ENCODE data around the gene COL15A1. TPM values are rescaled to one million over a fixed set of nuclear protein-coding genes. Genes with fewer than 3 reads are reported as not detected.

The COL15A1 gene
- polyA plus RNA-seq, 4 donors, result 25.2 to 85.4 (median 33.0) TPM

- no peak for DNase-seq (ENCODE audit: low read depth in 4 of 4, low spot score in 3 of 4)
Measured at GRCh38 chr9:98915599-98915998, 28.1 kb upstream of the COL15A1 start.

GRCh38 chr9:98916660-98917059, 27.0 kb upstream of the COL15A1 start:
- DNase-seq (ENCODE audit: low read depth in 4 of 4, low spot score in 3 of 4), result peak in 3 of 4 donors; percentile 31 to 47 (median 44)

DNA sequence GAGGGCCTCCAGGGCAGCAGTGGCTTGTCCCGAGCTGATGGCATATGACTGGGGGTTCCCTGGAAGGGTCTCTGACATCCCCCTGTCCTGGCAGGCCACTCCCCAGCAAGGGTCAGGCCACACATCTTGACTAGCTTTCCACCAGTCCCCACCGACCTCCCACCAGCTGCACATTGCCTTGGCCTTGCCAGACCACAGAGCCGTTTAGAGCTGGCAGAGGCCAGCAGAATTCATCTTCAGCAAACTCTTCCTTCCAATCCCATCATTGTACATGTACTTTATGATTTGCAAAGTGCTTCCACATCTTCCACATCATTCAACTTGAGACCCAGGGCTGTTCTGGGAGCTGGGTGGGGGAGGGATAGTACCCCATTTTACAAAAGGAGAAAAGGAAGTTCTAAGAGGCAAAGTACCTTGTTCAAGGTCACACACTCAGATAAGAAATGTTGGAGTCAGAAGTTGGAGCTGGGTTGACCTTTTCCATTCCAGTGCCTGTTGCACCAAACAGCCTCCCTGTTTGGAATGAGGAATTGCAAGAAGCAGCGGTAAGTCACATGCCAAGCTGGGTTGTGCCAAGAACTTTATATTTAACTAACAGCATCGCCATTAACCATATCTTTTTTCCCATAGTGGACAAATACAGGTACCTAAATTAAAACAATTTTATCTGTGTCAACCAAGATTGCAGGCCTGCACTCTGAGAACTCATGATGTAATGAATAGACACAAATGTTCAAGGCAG, 25.8 kb upstream of the COL15A1 start:
- no peak for DNase-seq (ENCODE audit: low read depth in 4 of 4, low spot score in 3 of 4)

- no peak for DNase-seq (ENCODE audit: low read depth in 4 of 4, low spot score in 3 of 4)
Measured at GRCh38 chr9:98921732-98922131, 22.0 kb upstream of the COL15A1 start.

GRCh38 chr9:98922721-98923435, 20.8 kb upstream of the COL15A1 start:
- DNase-seq (ENCODE audit: low read depth in 4 of 4, low spot score in 3 of 4), result no peak

DNA sequence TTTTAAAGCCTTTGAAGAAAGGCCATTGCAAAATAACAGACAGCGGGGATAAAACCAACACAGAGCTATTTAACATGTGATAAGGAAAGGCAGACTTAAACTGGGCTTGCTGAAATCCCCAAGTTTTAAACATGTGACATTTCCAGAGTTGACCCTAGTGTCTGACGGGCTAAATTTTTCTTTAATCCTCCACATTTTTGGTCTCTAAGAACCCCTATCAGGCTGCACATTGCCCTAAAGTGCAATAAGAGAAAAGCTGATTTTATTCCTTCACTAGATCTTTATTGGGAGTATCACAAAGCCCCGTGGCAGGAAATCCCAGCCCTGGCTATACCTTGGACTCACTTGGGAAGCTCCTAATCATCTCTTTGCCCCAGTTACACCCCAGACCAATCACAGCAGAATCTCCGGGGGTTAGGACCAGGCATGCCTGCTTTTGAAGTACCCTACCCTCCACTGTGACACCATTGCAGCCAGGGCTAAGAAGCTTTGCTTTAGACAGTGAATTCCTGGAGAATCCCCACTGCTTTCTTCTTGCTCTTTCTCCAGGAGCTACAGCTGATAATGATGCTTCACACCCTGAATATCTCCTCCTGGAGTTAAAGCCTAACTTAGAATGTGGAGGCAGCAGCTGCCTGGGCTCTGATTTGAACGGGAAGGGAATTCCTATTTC, 20.1 kb upstream of the COL15A1 start:
- DNase-seq (ENCODE audit: low read depth in 4 of 4, low spot score in 3 of 4), result no peak

GRCh38 chr9:98924946-98925820, 18.5 kb upstream of the COL15A1 start:
- no peak for DNase-seq (ENCODE audit: low read depth in 4 of 4, low spot score in 3 of 4)

GRCh38 chr9:98925956-98926355, 17.8 kb upstream of the COL15A1 start:
- no peak for DNase-seq (ENCODE audit: low read depth in 4 of 4, low spot score in 3 of 4)

GRCh38 chr9:98927724-98928123, 16.0 kb upstream of the COL15A1 start:
- DNase-seq (ENCODE audit: low read depth in 4 of 4, low spot score in 3 of 4), result no peak

DNA sequence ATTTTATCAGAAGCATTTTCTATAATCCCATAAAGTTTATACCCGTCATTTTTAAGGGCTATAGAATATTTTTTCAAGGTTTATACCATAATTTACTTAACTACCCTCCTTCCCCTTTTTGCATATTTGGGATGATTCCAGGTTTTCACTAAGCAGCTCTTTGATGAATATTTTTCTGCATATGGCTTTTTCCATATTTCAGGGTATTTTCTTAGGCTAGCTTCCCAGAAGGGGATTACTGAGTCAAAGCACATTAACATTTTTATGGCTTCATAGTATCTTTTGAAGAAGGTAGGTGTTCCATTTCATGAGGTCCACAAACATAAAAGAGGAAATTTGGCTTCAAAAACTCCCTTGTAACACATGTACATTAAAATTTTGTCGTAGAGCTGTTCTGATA, 14.6 kb upstream of the COL15A1 start:
- no peak for DNase-seq (ENCODE audit: low read depth in 4 of 4, low spot score in 3 of 4)

DNA sequence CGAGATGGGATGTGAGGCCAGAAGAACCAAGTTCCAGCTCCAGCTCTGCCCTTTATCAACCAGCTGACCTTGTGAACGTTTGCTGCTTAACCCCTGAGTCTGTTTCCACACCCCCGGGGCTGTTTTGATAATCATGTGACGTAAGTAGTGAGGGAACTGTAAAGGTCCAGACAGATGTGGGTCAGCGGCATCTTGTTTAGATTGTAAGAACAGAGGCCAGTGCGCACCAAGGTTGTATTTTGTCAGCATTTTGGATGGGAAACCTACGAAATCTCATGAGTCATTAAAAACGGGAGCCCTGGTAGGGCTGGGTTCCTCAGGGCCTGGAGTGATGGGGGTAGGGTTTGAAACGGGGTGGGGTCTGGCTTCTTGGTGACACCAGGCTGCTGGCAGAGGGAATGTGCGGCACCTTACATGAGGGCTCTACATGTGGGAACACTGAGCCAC, 13.8 kb upstream of the COL15A1 start:
- no peak for DNase-seq (ENCODE audit: low read depth in 4 of 4, low spot score in 3 of 4)

- no peak for DNase-seq (ENCODE audit: low read depth in 4 of 4, low spot score in 3 of 4)
Measured at GRCh38 chr9:98930792-98931191, 12.9 kb upstream of the COL15A1 start.

- no peak for DNase-seq (ENCODE audit: low read depth in 4 of 4, low spot score in 3 of 4)
Measured at GRCh38 chr9:98931600-98932389, 11.9 kb upstream of the COL15A1 start.

- no peak for DNase-seq (ENCODE audit: low read depth in 4 of 4, low spot score in 3 of 4)
Measured at GRCh38 chr9:98933185-98933584, 10.5 kb upstream of the COL15A1 start.

DNA sequence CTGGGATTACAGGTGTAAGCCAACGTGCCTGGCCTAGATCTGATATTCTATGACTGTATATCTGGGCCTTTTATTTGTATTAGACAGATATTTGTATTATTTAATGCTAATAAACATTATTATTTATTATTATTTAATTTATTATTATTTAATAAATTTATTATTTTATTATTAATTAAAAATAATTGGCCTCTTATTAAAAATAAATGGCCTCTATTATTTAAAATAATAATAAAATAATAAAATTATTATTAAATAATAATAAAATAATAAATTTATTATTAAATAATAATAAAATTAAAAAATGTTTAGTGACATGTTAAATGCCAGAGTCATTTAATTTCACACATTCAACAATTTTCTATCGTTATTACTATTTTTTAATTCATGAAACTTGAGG, 9.8 kb upstream of the COL15A1 start:
- DNase-seq (ENCODE audit: low read depth in 4 of 4, low spot score in 3 of 4), result no peak

DNA sequence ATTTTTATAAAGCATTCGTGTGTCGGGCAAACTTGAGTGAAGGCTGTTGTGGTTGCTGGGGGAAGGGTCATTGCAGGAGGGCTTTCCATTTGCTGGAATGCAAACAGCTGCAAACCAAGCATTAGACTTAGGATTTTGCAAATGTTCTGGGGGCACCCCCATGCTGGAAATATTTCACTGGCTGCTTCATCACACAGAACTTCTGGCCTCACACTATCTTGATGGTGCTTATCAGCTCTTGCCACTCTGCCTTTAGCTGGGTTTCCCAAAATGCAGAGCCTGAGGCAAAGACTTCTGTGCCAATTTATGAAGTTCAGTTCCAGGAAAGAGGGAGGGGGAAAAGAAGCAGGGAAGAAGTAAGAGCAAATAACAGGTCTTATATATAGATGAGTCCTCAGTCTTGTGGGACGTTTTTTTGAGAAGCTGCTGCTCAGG, 8.6 kb upstream of the COL15A1 start:
- DNase-seq (ENCODE audit: low read depth in 4 of 4, low spot score in 3 of 4), result no peak

- DNase-seq (ENCODE audit: low read depth in 4 of 4, low spot score in 3 of 4), result no peak
Measured at GRCh38 chr9:98940276-98940675, 3.4 kb upstream of the COL15A1 start.

DNA sequence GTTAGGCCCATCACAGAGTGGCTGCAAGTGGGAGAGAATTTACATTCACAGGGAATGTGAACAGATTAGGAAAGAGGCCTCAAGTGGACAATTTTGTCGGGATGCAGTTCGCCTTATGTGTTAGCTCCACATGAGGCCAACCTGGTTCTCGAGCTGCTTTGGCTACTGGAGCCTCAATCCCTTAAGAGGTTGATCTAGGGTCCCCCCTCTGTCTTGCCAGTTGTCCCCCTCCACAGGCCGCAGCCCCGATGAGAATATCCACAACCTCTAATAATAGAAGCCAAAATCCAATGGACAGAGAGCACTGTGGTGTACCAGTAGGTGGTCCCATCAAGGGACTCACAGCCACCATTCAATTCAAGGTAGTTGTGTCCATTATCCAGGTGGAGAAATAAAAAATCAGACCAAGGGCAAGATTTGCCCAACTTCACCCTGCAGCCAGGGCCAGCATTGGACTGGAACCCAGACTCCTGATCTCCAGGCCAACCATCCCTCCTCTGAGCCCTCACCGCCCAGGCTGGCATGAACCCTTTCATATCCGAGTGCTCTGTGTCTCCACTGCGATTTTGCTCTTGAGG, 1.7 kb upstream of the COL15A1 start:
- DNase-seq (ENCODE audit: low read depth in 4 of 4, low spot score in 3 of 4), result no peak

DNA sequence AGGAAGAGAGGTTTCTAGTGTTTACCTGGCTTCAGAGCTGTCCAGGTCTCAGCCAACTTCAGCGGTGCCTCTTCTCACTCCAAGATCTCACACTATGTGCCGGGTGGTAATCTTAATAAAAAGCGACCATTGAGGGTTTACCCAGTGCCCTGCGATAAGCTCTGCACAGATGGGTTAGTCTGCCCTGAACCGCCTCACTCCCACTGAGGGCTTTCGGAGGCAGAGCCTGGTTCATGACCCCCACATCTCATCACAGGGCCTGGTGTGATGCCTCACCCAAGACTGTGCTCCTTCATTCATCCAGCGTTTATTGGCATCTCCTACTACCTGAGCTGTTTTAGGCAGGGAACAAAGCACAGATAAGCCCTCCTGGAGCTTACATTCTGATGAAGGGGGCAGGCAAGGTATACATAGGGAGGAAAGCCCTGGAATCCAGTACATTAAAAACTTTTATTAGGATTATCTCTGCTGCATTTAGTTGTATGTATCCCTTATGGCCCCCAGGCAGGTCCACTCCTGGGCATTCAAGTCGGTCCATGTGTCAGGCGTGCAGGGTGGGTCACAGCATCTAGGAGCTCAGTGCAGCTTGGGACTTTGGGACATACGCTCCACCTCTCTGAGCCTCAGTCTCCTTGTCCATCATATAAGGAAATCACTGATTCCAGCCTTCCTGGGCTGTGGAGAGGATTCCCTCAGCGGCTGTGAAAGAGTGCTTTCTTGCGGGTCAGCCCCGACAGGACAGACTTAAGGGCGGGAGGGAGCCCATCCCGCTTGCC, 613 bp upstream of the COL15A1 start:
- DNase-seq (ENCODE audit: low read depth in 4 of 4, low spot score in 3 of 4), result no peak

All from left renal pelvis (tissue), 4 donors.